H1 (cell line): ENCODE data around the gene TNFAIP8L3.

Experiments
- BRCA1 ChIP-seq: IDR thresholded peaks from 2 replicates; pipeline ENCODE4 v1.6.1; 2012; ENCODE audit warnings: low read depth, low read length, improper control_type of control experiment
- CHD1 ChIP-seq: IDR thresholded peaks from 2 replicates; pipeline ENCODE4 v1.6.1; 2012; ENCODE audit warnings: low read depth, low read length, improper control_type of control experiment
- CREB1 ChIP-seq: IDR thresholded peaks from 2 replicates; pipeline ENCODE4 v1.6.1; 2012; ENCODE audit warnings: inconsistent platforms
- EP300 ChIP-seq, 2 experiments: IDR thresholded peaks; 1 replicate in 1 of 2; 2 replicates in 1 of 2; pipeline ENCODE4 v1.6.1; 2011 to 2012; ENCODE audit warnings: low read depth in 2 of 2, low read length in 2 of 2, mild to moderate bottlenecking in 2 of 2, borderline replicate concordance in 1 of 2, inconsistent platforms in 1 of 2, moderate library complexity in 1 of 2
- SP1 ChIP-seq: IDR thresholded peaks from 2 replicates; pipeline ENCODE4 v1.6.1; 2011; ENCODE audit warnings: low read depth, low read length
- TBP ChIP-seq: IDR thresholded peaks from 2 replicates; pipeline ENCODE4 v1.6.1; 2011; ENCODE audit warnings: low read depth, low read length, improper control_type of control experiment
- TF ChIP-seq, protein P1 (sequence below), 3 experiments: IDR thresholded peaks; 1 replicate in 2 of 3; 2 replicates in 1 of 3; pipeline versions ENCODE4 v1.5.1 to v1.6.1; 2011; ENCODE audit warnings: low read length in 3 of 3, mild to moderate bottlenecking in 3 of 3, inconsistent platforms in 2 of 3, low read depth in 1 of 3, moderate library complexity in 1 of 3; ENCODE audit not compliant: insufficient read depth in 1 of 3; ENCODE audit errors: control extremely low read depth in 1 of 3

DNA sequence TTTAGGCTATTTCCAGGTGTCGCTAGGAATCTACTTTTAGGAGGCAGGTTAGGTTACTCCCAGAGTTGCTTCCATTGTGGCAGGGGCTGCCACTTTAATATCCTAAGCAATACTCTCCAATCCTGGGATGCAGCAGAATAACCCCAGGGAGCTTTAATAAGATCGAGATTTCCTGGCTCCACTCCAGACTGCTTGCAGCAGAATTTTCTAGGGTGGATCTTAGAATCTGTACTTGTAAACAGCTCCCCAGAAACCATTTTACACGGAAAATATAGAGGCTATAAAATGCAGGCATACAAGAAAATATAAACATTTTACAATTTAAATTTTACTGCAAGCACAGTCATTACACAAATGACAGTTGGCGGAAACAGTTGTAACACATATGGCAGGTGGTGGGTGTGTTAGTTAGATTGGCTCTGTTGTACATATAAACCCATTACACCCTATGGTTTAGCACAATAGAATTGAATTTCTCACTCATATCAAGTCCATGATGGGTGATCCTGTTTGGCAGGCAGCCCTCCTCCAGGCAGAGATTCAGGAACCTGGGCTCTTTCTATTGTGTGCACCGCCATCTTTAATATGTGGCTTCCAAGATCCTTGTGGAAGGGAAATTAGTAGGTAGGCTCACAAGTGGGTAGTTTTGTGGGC lies 35.0 kb upstream of the TNFAIP8L3 start:
- no peak for TF ChIP-seq EP300 (IDR thresholded peaks at IDR 0.05; ENCODE audit: borderline replicate concordance in 1 of 2, low read depth in 2 of 2, low read length in 2 of 2)
- no peak for TF ChIP-seq TBP
- TF ChIP-seq CHD1, result no peak
- TF ChIP-seq BRCA1, result no peak
- no peak for TF ChIP-seq SP1
- no peak for TF ChIP-seq CREB1
- TF ChIP-seq, protein P1, sequence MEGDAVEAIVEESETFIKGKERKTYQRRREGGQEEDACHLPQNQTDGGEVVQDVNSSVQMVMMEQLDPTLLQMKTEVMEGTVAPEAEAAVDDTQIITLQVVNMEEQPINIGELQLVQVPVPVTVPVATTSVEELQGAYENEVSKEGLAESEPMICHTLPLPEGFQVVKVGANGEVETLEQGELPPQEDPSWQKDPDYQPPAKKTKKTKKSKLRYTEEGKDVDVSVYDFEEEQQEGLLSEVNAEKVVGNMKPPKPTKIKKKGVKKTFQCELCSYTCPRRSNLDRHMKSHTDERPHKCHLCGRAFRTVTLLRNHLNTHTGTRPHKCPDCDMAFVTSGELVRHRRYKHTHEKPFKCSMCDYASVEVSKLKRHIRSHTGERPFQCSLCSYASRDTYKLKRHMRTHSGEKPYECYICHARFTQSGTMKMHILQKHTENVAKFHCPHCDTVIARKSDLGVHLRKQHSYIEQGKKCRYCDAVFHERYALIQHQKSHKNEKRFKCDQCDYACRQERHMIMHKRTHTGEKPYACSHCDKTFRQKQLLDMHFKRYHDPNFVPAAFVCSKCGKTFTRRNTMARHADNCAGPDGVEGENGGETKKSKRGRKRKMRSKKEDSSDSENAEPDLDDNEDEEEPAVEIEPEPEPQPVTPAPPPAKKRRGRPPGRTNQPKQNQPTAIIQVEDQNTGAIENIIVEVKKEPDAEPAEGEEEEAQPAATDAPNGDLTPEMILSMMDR (IDR thresholded peaks at IDR 0.05; ENCODE audit: control extremely low read depth in 1 of 3, insufficient read depth in 1 of 3, low read depth in 1 of 3, low read length in 3 of 3), result no peak
